HepG2 (cell line): Measurements from ENCODE around the gene ATP6V1C2. TPM values are rescaled to one million over a fixed set of nuclear protein-coding genes. Genes with fewer than 3 reads are reported as not detected.

Experiments used
- ATAC-seq: fragments of 200-7000 bp; cut with Tn5 transposase; 3 replicates; pipeline ENCODE4 v1.9.1; 2020; ENCODE audit warnings: mild to moderate bottlenecking, moderate library complexity
- BruUV-seq: library from RNA; stranded (reverse); fragments of 400-500 nt; replicated peaks from 2 replicates; lab custom pipeline; 2021; lab: Mats Ljungman, UMichigan
- CTCF ChIA-PET: fragments of 300-600 bp; formaldehyde crosslinking; extraction: SDS; loops from one replicate; lab custom pipeline; 2021; ENCODE audit warnings: low total read pairs, inconsistent platforms, low intra/inter-chr PET ratio; lab: Yijun Ruan, JAX
- POLR2A ChIA-PET: fragments of 350-600 bp; sonication (Branson Sonifier 250); formaldehyde crosslinking; loops from one replicate; lab custom pipeline; 2020; ENCODE audit warnings: antibody characterized with exemption, inconsistent platforms; lab: Yijun Ruan, JAX
- DNase-seq: peaks from one replicate; pipeline ENCODE4 v3.0.0-alpha.2; 2015; ENCODE audit warnings: low spot score
- FAIRE-seq: peaks from 3 replicates; lab custom pipeline; 2011; peaks lifted over from hg19 to GRCh38; lab: Jason Lieb, UNC
- H2AFZ ChIP-seq: one replicate; pipeline ENCODE4 v1.6.1; 2011; ENCODE audit warnings: low read length, inconsistent platforms
- H3K27ac ChIP-seq: fragments of 300-600 bp; 3 replicates; pipeline ENCODE4 v1.8.0; 2011; ENCODE audit warnings: mixed run types, mild to moderate bottlenecking, mixed read lengths, low read length, inconsistent platforms; ENCODE audit not compliant: insufficient read depth; ENCODE audit errors: extremely low read length
- H3K27me3 ChIP-seq, 2 experiments: fragments of 200-600 bp in 1 of 2; 2 replicates in 1 of 2; 3 replicates in 1 of 2; pipeline versions ENCODE4 v1.6.0 to v1.8.0; 2011; ENCODE audit warnings: low read length in 2 of 2, mild to moderate bottlenecking in 2 of 2, moderate library complexity in 2 of 2, inconsistent platforms in 1 of 2; ENCODE audit not compliant: insufficient read depth in 2 of 2, control insufficient read depth in 1 of 2
- H3K36me3 ChIP-seq, 2 experiments: fragments of 200-600 bp in 1 of 2; replicated peaks in 1 of 2; 2 replicates in 1 of 2; 3 replicates in 1 of 2; pipeline versions ENCODE4 v1.5.1 to v1.8.0; 2011; ENCODE audit warnings: low read length in 2 of 2, inconsistent platforms in 1 of 2; ENCODE audit not compliant: insufficient read depth in 2 of 2, control insufficient read depth in 1 of 2
- H3K4me1 ChIP-seq: 2 replicates; pipeline ENCODE4 v1.5.1; 2012; ENCODE audit warnings: low read length, inconsistent platforms; ENCODE audit not compliant: insufficient read depth
- H3K4me2 ChIP-seq: 2 replicates; pipeline ENCODE4 v1.6.0; 2011; ENCODE audit warnings: low read depth, low read length, inconsistent platforms
- H3K4me3 ChIP-seq, 3 experiments: fragments of 200-600 bp in 1 of 3; sonication (generic), shearing (Covaris generic) in 1 of 3; replicated peaks in 1 of 3; 2 replicates each; pipeline ENCODE4 v1.5.1; 2011 to 2016; ENCODE audit warnings: low read length in 3 of 3, inconsistent platforms in 2 of 3, low read depth in 2 of 3, mild to moderate bottlenecking in 2 of 3, control low read depth in 1 of 3, mixed read lengths in 1 of 3; ENCODE audit not compliant: insufficient read depth in 1 of 3
- H3K79me2 ChIP-seq: one replicate; pipeline ENCODE4 v1.6.1; 2011; ENCODE audit warnings: low read length, inconsistent platforms; ENCODE audit not compliant: insufficient read depth
- H3K9ac ChIP-seq: 2 replicates; pipeline ENCODE4 v1.6.0; 2011; ENCODE audit warnings: mild to moderate bottlenecking, low read depth, low read length, inconsistent platforms; ENCODE audit not compliant: insufficient read depth
- H3K9me3 ChIP-seq: 2 replicates; pipeline ENCODE4 v1.5.1; 2012; ENCODE audit warnings: mild to moderate bottlenecking, low read length
- H4K20me1 ChIP-seq: 2 replicates; pipeline ENCODE4 v1.6.0; 2011; ENCODE audit warnings: inconsistent platforms, mild to moderate bottlenecking, low read length, moderate library complexity; ENCODE audit not compliant: insufficient read depth
- CREM ChIP-seq, 2 experiments: sonication (generic) in 1 of 2; formaldehyde crosslinking in 1 of 2; IDR thresholded peaks; 2 replicates each; pipeline versions ENCODE4 v1.4.0 to v1.6.1; 2016 to 2020; ENCODE audit warnings: antibody characterized with exemption in 1 of 2, mild to moderate bottlenecking in 1 of 2, missing genetic modification reagents in 1 of 2
- JUN ChIP-seq: sonication (generic); formaldehyde crosslinking; IDR thresholded peaks from 2 replicates; pipeline ENCODE4 v1.4.0; 2020; ENCODE audit warnings: mild to moderate bottlenecking, missing genetic modification reagents
- MXD1 ChIP-seq: sonication (generic); formaldehyde crosslinking; IDR thresholded peaks from 2 replicates; pipeline ENCODE4 v1.4.0; 2020; ENCODE audit warnings: mild to moderate bottlenecking, missing genetic modification reagents
- MZF1 ChIP-seq: sonication (generic); formaldehyde crosslinking; IDR thresholded peaks from 2 replicates; pipeline ENCODE4 v1.8.1; 2023; ENCODE audit warnings: mild to moderate bottlenecking, missing genetic modification reagents, borderline replicate concordance
- TFAP4 ChIP-seq: sonication (generic); IDR thresholded peaks from 2 replicates; pipeline ENCODE4 v1.6.1; 2016; ENCODE audit warnings: low read depth, borderline replicate concordance
- TP53 ChIP-seq: sonication (generic); formaldehyde crosslinking; conservative IDR thresholded peaks from 2 replicates; pipeline ENCODE4 v1.4.0; 2020; ENCODE audit warnings: missing genetic modification reagents
- ZFP37 ChIP-seq: sonication (generic); formaldehyde crosslinking; IDR thresholded peaks from 2 replicates; pipeline ENCODE4 v1.4.0; 2020; ENCODE audit warnings: missing genetic modification reagents, borderline replicate concordance
- ZNF143 ChIP-seq: sonication (generic); formaldehyde crosslinking; IDR thresholded peaks from 2 replicates; pipeline ENCODE4 v1.4.0; 2020; ENCODE audit warnings: missing genetic modification reagents
- ZNF441 ChIP-seq: sonication (generic); formaldehyde crosslinking; IDR thresholded peaks from 2 replicates; pipeline ENCODE4 v1.7.0; 2021; ENCODE audit warnings: missing genetic modification reagents, borderline replicate concordance
- ZNF512 ChIP-seq: sonication (generic); formaldehyde crosslinking; IDR thresholded peaks from 2 replicates; pipeline ENCODE4 v1.4.0; 2020; ENCODE audit warnings: mild to moderate bottlenecking, missing genetic modification reagents
- ZNF512B ChIP-seq: sonication (generic); formaldehyde crosslinking; IDR thresholded peaks from 2 replicates; pipeline ENCODE4 v1.5.1; 2020; ENCODE audit warnings: missing genetic modification reagents, mild to moderate bottlenecking, borderline replicate concordance
- ZNF589 ChIP-seq: sonication (generic); formaldehyde crosslinking; conservative IDR thresholded peaks from 2 replicates; pipeline ENCODE4 v1.8.0; 2022; ENCODE audit warnings: mild to moderate bottlenecking, moderate library complexity, missing genetic modification reagents
- ZSCAN20 ChIP-seq: sonication (generic); formaldehyde crosslinking; IDR thresholded peaks from 2 replicates; pipeline ENCODE4 v1.4.0; 2020; ENCODE audit warnings: missing genetic modification reagents, mild to moderate bottlenecking, borderline replicate concordance
- WGBS: methylation state at CpG from one replicate; pipeline ENCODE4 v1.1.6; 2017; ENCODE audit warnings: low lambda C conversion rate; 5-methylcytosine and 5-hydroxymethylcytosine counted together
- in situ Hi-C: cut with HindIII; loops from 2 replicates; pipeline ENCODE4 v1.10.0; 2017; ENCODE audit warnings: low pct_unique_long_range_greater_than_20kb; ENCODE audit not compliant: extremely low pct_ligation_motif_present
- intact Hi-C: fragments of 100-400 bp; cut with micrococcal nuclease; formaldehyde crosslinking; loops from one replicate; pipeline ENCODE4 v1.10.0; 2022; ENCODE audit not compliant: unreplicated experiment
- polyA plus RNA-seq, 8 experiments: library from polyadenylated mRNA; depleted of rRNA in 3 of 8; stranded (reverse) in 7 of 8; unstranded in 1 of 8; fragments of >200 nt; fragmentation: Illumina TruSeq in 4 of 8; extraction: Trizol in 4 of 8; gene quantifications; 2 replicates each; pipeline versions ENCODE4 v1.2.1 to v1.2.3, GENCODE V29; 2011 to 2016; ENCODE audit warnings: low read depth in 4 of 8, missing spikeins in 1 of 8, mixed read lengths in 1 of 8; ENCODE audit not compliant: insufficient read depth in 1 of 8
- total RNA-seq, 5 experiments: library from RNA; depleted of rRNA; stranded (reverse); fragments of >200 nt; fragmentation: Illumina TruSeq; extraction: Trizol; gene quantifications; 2 replicates each; pipeline ENCODE4 v1.2.3, GENCODE V29; 2016; ENCODE audit warnings: low read depth in 1 of 5

ATP6V1C2 gene
- total and polyA plus RNA-seq, 2 of the 13 experiments (the other 11 are each of a cell fraction or from before 2014, with no cell fraction given) = 0.04 to 0.29 TPM

- intact Hi-C loops = no loop called here
- Histone ChIP-seq H3K9me3 (no peaks in the 10 kb centered on the region), H3K4me3 (peak overlapping the region; percentile 97 to 100 (median 99)), H2AFZ (peak overlapping the region; percentile 79), H3K79me2 (peaks cover 56% of the 10 kb centered on the region), H3K27ac (peak overlapping the region; percentile 85), H3K4me2 (peak overlapping the region; percentile 89), H3K27me3 (no peaks in the 10 kb centered on the region; a peak in 1 of 5 replicates), H3K9ac (peak overlapping the region; percentile 99), H3K36me3 (peaks cover 2 to 11% of the 10 kb centered on the region in 2 experiments; a peak in 3 of 5 replicates), H4K20me1 (peaks cover 5% of the 10 kb centered on the region; the same call in 1 of the 2 replicates), H3K4me1 (peaks cover 39% of the 10 kb centered on the region)
- ChIA-PET POLR2A (interaction anchor here (0.9 kb wide), 1 partner anchor 59 kb away, joined by 4 read pairs; no protein-coding TSS in a partner anchor), CTCF (no interaction called here)
- DNase-seq (no peak), FAIRE-seq (no peak), ATAC-seq (peak; percentile 47)
- in situ Hi-C loops = no loop called here
- TSS peak; percentile 72 for BruUV-seq
- WGBS = 4% methylated on average over 18 of the region's 27 CpGs
- TF ChIP-seq CREM (IDR thresholded peaks at IDR 0.05) = no peak
- no peak for TF ChIP-seq CREM (CRISPR knock-in tag; IDR thresholded peaks at IDR 0.05)
- TF ChIP-seq TFAP4 = peak; percentile 93
- TF ChIP-seq MZF1 (CRISPR knock-in tag) = 0 out of 2 replicates have a peak, but pooled peaks have one; percentile 27
- 0 out of 2 replicates have a peak, but pooled peaks have one; percentile 13 for TF ChIP-seq ZNF512B
- no peak for TF ChIP-seq MXD1 (CRISPR knock-in tag)
- TF ChIP-seq JUN (CRISPR knock-in tag) = no peak
- no peak for TF ChIP-seq TP53
- TF ChIP-seq ZFP37 (CRISPR knock-in tag) = no peak
- TF ChIP-seq ZSCAN20 (CRISPR knock-in tag) = 0 out of 2 replicates have a peak, but pooled peaks have one; percentile 19
- TF ChIP-seq ZNF441 (CRISPR knock-in tag) = 0 out of 2 replicates have a peak, but pooled peaks have one; percentile 36
- no peak for TF ChIP-seq ZNF143
- 0 out of 2 replicates have a peak, but pooled peaks have one; percentile 1 for TF ChIP-seq ZNF589 (CRISPR knock-in tag)
- TF ChIP-seq ZNF512 (CRISPR knock-in tag) = peak; percentile 61; the same call in 1 of the 2 replicates
Measured at GRCh38 chr2:10688921-10689807, 32.3 kb upstream of the ATP6V1C2 start.
